Head of caudate nucleus (tissue), 42 donors: Measurements from ENCODE around the gene COL6A1.
"Not testable (repeated sequence)": the region's sequence is repeated elsewhere in the genome, so short reads cannot be mapped to it uniquely, and the experiment has no call there.

ENCODE experiments used
- DNase-seq, 42 donors: peaks; one replicate each; pipeline versions ENCODE4 v3.0.0 to v3.0.0-alpha.2; 2020 to 2021; ENCODE audit warnings: mixed read lengths in 7 of 42
- intact Hi-C: fragments of 100-400 bp; cut with DNase I; formaldehyde crosslinking; loops from one replicate; pipeline ENCODE4 v1.15.0; 2022

The COL6A1 gene

DNA sequence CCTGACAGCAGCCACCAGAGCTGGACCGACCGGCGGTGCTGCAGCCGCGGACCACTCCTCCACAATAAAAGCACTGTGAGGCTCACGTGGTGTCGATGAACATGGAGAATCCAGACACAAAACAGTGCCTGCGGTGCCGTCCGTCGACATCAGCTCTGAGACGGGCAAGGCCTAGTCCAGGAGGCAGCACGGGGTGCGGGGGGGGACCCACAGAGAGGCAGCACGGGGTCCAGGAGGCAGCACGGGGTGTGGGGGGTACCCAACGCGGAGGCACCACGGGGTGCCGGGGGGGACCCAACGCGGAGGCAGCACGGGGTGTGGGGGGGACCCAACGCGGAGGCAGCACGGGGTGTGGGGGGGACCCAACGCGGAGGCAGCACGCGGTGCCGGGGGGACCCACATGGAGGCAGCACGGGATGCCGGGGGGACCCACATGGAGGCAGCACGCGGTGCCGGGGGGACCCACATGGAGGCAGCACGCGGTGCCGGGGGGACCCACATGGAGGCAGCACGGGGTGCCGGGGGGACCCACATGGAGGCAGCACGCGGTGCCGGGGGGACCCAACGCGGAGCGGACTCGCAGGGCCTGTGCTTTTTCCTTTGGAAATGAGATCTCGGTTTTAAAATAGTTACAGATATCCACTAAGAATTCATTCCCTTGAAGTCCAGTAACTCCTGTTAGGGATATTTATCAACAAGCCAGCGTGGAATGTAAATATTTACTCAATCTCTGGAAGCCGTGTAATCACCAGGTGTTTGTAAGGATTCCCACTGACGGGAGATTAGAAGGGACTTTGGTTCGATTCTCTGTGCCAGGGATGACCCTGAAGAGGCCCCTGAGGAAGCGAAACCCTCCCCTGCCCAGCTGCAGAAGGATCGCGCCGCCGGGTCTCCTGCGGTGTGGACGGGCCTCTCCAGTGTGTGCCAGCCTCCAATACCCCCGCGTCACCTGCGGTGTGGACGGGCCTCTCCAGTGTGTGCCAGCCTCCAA, 52.1 kb downstream of the COL6A1 start:
- DNase-seq = peak in 1 of 42 donors; percentile 22
- intact Hi-C loops = no loop called here

DNA sequence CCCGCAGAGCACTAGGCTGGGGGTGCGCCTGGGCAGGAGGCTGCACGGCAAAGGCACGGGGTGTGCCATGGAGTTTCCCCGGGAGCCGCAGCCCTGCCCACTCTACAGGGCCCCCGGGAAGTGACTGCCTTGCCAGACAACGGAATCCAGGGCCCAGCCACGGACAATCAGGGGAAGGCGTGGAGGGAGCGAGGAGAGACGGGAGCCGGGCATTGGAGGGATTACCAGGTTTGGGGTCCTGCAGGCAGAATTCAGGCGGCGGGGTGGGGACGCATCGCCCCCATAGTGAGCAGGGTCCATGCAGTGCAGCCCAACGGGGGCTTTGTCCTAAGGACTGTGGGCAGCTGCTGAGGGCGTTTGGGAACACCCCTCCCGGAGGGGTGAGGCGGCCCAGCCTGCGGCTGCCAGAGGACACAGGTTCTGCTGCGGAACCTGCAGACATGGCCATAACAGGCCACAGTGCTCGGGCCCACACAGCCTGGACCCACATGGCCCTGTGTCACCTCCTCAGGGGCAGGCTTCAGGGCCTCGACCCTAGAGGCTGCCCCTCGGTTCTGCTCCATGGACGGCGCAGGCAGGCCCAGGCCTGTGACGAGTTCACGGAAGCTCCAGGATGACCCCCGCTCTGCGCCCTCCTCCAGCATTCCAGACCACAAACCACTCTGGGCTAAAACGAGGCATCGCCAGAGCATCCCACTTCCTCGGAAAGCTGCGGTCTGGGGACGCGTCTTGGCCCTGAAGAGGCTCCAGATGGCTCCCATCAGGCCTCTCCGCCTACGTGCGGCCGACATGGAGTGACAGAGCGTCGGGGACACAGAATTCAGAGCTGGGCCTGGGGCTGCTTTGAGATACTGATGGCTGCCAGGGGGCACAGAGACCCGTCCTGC, 54.5 kb downstream of the COL6A1 start:
- peak in 1 of 42 donors; percentile 22 for DNase-seq
- intact Hi-C loops = no loop called here

DNA sequence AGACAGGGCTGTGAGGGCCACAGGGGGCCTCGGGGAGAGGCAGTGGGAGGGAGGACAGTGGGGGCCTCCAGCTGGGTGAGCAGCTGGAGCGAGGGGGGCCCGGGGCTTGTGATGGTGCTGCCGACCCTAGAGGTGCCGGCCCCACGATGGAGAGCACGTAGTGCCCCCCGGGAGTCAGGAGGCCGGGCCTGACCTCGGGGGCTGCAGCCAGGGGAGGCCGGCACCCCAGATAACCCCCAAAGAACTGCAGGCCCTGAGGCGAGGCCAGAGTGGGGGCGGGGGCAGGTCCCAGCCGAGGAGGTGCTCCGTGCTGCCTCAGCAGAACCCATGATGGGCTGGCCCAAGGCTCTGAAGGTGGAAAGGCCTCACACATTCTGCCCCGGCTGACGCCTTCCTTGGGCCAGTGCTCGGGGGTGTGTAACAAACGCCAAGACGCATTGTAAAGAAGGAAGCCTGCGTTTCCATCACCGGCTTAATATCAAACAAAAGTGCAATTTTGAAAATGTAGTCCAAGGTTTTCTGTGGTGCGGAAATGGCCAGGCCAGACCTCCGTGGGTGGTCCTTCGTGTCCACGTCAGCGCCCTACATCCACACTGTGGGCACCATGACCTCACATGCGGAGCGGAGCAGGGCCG, 55.2 kb downstream of the COL6A1 start:
- intact Hi-C loops = no loop called here
- peak in 1 of 42 donors; percentile 32 for DNase-seq

DNA sequence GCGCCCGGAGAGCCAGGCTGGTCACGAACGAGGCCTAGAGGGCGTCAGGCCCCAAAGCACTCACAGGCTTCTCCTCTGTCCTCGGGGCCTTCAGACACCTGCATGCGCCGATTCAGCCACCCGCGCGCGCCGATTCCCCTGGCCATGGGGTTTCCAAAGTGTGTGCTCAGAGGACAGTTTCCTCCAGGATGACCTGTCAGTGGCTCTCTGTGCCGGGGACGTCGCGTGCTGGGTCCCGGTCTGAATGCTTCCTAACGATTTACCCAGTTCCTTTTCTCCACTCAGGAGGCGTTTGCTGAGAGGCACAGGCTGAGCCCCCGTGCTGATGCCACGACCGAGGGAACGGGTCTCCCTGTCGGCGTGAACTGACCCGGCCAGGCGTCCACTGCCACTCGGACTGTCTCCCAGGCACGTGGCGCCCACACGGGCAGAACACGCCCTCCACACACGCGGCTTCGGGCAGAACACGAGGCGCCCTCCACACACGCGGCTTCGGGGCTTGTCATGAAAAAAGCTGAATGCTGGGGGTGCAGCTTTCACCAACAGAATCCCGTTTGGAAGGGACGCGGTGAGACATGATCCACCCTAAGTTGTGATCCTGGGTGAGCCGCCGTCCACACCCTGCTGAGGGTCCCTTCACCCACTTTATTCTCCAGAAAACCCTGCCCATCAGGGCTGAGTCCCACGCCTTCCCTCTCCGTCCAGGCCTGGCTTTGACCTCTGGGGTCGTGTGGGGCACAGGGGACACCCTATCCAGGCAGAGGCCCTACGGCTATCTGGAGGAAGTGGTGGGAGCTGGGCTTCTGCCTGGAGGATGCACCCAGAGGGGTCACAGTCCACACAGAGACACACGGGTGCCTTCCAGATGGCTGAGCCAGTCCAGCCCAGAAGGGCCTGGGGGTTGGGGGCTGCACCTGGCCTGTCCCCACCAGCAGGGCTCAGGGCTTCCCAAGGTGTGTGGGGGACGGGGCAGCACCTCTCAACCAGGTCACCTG, 56.1 kb downstream of the COL6A1 start:
- intact Hi-C loops = no loop called here
- DNase-seq = peak in 1 of 42 donors; percentile 25

DNA sequence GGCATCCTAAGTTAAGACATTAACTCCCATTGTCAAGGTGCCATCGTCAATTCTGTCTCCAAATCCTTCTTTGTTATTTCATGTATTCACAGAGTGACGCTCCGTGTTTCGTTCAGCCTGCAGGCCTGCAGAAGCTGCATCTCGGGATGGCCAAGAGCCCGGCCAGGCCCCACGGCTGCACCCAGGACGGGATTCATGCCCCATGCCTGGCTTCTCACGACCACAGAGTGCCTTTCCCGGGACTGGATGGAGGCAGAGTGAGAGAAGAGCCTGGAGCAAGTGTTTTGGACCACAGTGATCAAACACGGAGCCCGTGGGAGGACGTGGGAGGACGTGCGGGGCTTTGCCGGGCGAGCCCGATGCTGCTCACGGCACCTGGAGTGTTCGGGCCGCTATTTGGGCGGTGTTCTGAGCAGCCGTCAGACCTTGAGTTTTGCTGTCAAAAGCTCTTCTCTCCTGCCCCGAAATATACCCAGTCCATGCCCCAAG, 56.8 kb downstream of the COL6A1 start:
- intact Hi-C loops = no loop called here
- DNase-seq = peak in 1 of 42 donors; percentile 2

DNA sequence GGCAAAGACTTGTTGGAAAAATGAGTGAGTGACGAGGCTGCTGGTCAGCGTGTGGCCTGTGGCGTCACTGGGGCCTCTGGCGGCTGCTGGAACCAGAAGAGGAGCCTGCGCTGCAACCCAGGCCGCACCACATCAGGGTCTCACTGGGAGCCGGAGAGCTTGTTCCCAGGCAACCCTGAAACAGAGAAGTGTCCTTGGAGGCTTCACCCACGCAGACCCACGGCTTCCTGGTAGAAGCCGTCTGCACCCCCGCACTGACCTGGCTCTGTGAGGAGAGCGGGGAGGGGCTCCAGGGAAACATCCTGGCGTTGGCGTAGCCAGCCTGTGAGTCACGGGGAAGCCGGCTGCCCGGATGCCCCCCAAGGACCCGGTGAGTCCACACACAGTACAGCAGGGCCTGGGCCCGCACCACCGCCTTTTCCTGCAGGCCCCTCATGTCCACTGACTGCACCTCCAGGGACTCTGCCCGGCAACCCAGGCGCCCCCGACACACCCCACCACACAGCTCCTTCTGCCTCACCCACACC, 57.4 kb downstream of the COL6A1 start:
- no peak for DNase-seq
- intact Hi-C loops = no loop called here

DNA sequence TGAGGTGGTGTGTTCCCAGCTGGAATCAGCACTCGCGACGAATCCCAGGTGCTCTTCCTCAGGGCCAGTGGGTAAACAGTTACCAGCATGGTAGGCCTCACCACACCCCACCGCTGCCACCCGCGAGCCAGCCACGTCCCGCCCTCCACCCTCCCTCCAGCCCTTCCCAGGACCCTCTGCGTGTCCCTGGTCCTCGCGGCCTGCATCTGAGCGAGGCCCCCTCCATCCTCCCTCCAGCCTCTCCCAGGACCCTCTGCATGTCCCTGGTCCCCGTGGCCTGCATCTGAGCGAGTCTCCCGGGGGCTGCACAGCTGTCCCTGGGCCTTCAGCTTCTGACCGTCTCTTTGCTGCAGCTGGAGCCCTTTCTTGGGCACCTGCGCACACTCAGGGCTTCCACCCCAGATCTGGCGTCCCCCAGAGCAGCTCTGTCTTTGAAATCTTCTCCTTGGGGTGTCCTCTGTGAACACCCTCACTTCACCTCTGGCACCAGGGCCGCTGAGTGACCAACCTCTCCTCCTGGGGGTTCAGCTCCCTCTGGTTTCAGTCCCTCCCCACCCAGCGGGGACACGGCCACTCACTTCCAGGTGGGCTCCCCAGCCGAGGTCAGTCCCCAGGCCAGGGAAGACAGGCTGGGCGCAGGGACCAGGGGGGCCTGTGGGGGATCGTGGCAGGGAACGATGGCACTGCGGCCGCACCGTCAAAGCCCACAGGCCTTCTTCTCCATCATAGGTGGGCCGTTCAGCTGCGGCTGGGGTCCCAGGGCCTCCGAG, 58.5 kb downstream of the COL6A1 start:
- intact Hi-C loops = no loop called here
- peak in 1 of 42 donors; percentile 17 for DNase-seq

DNA sequence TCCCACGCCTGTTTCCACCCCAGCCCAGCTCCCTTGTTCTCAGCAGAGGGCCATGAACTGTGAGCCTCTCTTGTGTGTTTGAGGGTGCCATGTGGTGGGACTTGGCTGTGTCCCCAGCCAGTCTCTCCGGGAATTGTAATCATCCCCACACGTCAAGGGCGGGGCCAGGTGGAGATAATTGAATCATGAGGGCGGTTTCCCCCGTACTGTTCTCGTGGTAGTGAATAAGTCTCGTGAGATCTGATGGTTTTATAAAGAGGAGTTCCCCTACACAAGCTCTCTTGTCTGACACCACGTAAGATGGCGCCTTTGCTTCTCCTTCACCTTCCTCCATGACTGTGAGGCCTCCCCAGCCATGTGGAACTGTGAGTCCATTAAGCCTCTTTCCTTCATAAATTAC, 59.1 kb downstream of the COL6A1 start:
- intact Hi-C loops = no loop called here
- no peak for DNase-seq

DNA sequence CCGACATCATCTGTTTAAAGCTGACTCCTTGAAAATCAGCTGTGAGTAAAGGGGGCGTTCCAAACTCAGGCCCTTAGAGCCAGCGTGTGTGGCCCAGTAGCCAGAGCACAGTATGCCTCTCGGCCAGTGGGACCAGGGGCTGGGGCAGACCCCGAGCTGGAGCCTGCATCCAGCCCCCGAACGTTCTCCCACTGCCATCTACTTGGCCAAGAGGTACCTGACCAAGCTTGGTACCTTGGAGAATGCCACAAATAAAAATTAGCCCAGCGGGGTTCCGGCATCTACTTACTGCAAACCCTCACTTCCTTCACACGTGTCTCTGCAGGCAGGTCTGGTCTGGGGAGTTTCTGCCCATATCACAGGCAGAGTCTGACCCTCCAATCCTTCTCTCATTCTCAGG, 59.6 kb downstream of the COL6A1 start:
- intact Hi-C loops = no loop called here
- no peak for DNase-seq

DNA sequence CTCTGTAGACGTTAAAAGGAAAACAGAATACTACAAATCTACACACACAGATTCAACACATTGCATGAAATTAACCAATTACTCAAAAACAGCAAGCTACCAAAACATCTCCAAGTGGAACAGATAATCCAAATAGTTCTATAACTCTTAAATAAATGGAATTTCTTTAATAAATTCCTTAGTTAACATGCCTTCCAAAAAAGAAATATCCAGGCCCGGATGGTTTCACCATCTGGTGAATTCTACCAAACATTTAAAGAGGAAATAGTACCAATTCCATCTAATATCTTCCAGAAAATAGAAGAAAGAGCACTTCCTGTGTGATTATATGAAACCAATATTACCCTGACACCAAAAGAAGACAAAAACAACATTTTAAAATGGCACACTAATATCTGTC, 63.6 kb downstream of the COL6A1 start:
- DNase-seq = no peak
- intact Hi-C loops = no loop called here

DNA sequence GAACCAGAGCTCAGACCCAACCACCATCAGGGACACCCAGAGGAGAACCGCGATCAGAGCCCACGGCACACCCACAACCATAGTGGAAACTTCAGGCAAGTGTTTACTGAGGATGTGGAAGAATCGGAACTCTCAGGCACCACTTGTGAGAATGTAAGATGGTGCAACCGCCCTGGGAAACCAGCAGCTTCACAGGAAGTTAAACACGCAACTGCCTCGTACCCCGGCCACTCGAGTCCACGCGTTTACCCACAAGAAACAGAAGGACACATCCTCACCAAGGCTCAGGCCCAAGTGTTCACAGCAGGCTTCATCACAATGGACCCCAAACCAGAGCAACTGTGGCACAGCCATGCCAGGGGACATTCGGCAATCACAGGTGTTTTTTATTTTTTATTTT, 64.9 kb downstream of the COL6A1 start:
- intact Hi-C loops = no loop called here
- DNase-seq = peak in 1 of 42 donors; percentile 14

DNA sequence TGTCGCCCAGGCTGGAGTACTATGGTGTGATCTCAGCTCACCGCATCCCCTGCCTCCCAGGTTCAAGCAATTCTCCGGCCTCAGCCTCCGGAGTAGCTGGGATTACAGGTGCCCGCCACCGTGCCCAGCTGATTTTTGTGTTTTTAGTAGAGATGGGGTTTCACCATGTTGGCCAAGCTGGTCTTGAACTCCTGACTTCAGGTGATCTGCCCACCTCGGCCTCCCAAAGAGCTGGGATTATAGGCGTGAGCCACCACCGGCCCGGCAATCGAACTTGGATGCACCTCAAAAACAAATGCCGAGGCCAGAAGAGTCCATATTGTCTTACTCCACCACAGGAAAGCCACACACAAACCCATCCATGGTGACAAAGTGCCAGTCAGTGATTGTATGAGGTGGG, 65.3 kb downstream of the COL6A1 start:
- intact Hi-C loops = not testable (repeated sequence)
- peak in 1 of 42 donors; percentile 22 for DNase-seq

DNA sequence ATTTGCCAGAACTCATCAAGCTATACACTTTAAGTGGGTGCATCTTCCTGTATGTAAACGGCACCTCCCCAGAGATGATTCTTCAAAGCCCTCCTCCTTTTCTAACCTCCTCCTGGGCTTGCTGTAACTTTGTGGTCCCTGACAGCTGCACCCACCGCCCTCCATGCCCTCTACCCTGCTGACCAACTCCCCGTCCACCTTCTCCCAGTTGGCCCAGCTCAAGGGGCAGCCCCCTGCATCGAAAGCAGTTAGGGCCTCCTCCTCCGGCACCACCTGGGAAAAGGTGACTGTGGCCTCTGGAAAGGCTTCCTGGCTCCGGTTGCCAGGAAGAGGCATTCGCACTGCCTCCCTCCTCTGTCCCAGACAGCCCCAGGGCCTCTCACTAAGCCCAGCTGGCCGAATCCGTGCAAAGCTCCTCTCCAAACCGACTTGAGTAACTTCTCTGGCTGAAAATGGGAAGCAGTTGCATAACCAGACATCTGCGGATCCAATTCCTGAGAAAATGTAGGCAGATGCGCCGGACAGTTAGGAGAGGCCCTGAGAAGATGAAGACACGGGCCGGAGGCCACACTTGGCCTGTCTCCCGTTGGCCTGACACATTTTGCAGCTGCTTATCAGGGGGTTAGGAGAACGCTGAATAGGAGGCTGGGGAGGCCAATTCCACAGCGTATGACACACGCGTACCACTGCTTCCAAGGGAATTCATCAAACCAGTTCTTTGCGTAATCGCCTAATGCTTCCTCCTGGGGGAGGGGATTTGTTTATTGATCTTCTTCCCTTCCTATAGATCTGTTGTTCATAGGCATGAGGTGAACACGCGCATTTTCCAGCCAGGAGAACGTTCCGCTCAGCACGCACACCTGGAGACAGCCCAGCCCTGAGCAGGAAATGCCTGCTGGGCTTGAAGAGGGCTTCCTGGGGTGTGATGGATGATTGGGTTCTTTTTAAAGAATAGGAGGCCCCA, 67.6 kb downstream of the COL6A1 start:
- intact Hi-C loops = no loop called here
- peak in 4 of 42 donors; percentile 26 to 41 (median 34) for DNase-seq

DNA sequence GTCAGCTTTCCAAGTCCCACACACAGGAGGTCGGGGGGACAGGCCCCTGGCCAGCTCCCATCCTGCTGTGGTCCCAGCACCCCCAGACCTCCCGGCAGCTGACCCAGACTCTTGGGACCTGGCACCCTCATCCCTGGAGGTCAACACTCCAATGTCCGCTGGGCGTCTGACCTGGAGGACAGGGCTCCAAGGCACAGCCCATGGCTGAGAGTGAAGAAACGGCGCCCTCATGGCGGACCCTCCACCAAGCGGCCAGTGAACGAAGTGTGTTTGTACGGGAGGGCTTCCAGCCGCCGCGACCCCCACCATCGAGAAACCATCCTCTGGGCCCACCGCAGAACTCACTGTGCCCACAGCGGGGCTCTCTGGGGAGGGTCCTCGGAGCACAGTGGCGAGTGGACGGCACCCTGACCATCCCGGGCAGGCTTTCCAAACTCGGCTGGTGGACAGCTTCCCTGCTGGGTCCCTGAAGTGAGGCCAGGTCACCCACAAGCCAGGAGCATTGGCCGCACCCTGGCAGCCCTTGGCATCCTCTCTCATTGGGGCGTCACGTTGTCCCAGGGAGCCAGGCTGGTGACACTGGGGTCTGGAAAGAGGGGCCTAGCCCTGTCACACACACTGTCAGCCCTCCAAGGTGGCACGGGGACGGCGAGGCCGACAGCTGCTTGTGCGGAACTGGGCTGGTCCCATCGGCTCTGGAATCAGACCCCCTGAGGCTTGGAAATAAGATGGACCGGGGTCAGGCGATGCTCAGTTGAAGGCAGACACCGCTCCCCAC, 68.5 kb downstream of the COL6A1 start:
- intact Hi-C loops = no loop called here
- DNase-seq = peak in 1 of 42 donors; percentile 17
